ENCODE measurements around the gene SH2B3.
A peak's percentile ranks its signal among the peaks of the same experiment; 100 is the strongest.

The SH2B3 gene

DNA sequence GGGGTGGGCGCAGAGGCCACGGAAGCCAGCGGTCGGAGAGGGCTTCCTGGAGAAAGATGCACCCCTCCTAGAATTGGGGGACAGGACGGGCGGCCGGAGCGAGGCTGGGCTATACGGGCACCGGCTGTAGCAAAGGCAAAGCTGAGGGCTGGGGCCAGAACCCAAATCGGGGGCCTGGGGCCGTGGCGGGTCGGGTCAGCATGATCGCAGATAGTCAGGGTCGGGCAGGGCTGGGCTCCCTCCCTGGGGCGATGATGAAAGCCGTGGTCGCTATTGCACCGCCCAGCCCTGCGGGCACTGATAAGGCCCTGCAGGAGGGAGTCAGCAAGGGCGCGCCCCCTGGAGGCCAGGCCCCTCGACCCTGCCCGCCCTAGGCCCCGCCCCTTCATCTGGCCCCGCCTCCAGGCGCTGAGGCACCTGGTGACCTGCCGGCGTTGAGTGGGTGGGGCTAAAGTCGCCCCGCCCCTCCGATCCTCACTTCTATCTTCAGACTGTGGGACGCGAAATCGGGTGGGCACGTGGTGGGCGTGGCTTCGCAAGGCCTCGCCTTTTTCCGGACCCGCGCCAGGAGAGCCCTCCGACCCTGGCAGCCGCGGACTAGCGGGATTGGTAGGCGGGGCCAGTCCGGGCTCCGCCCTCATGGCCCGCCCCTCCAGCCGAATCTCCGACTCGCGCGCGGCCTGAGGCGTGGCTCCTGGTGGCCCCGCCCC is 419 bp upstream of the SH2B3 start:
- H2AFZ ChIP-seq (ENCODE audit: low read length): peak overlapping the region; percentile 65; the same call in 1 of the 2 replicates
- H3K9ac ChIP-seq (ENCODE audit: low read depth, low read length, poor library complexity, severe bottlenecking): peak overlapping the region; percentile 68
- H3K4me1 ChIP-seq (ENCODE audit: insufficient read depth, low read length, poor library complexity, severe bottlenecking): peaks cover 44% of the 10 kb centered on the region
- H4K20me1 ChIP-seq (ENCODE audit: insufficient read depth, low read length, poor library complexity, severe bottlenecking): peaks cover 41% of the 10 kb centered on the region
- no peaks in the 10 kb centered on the region for H3K36me3 ChIP-seq (ENCODE audit: insufficient read depth, low read length)
- peak overlapping the region; percentile 97 for H3K4me3 ChIP-seq (ENCODE audit: low read length, poor library complexity, severe bottlenecking)
- H3K9me2 ChIP-seq (replicated peaks; ENCODE audit: low read depth, low read length): no peaks in the 10 kb centered on the region
- TF ChIP-seq EZH2phosphoT487 (IDR thresholded peaks at IDR 0.05; ENCODE audit: borderline replicate concordance): no peak
- TF ChIP-seq, protein P1, sequence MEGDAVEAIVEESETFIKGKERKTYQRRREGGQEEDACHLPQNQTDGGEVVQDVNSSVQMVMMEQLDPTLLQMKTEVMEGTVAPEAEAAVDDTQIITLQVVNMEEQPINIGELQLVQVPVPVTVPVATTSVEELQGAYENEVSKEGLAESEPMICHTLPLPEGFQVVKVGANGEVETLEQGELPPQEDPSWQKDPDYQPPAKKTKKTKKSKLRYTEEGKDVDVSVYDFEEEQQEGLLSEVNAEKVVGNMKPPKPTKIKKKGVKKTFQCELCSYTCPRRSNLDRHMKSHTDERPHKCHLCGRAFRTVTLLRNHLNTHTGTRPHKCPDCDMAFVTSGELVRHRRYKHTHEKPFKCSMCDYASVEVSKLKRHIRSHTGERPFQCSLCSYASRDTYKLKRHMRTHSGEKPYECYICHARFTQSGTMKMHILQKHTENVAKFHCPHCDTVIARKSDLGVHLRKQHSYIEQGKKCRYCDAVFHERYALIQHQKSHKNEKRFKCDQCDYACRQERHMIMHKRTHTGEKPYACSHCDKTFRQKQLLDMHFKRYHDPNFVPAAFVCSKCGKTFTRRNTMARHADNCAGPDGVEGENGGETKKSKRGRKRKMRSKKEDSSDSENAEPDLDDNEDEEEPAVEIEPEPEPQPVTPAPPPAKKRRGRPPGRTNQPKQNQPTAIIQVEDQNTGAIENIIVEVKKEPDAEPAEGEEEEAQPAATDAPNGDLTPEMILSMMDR (conservative IDR thresholded peaks at IDR 0.05; ENCODE audit: low read length): peak; percentile 53
- peaks cover 44% of the 10 kb centered on the region for H3K79me2 ChIP-seq (ENCODE audit: insufficient read depth, low read length)
- H3K4me2 ChIP-seq (ENCODE audit: low read depth, low read length, poor library complexity, severe bottlenecking): peak overlapping the region; percentile 77
- H3F3A ChIP-seq (ENCODE audit: low read depth): no peaks in the 10 kb centered on the region
- H3K27me3 ChIP-seq (ENCODE audit: insufficient read depth, low read length, poor library complexity, severe bottlenecking): peaks cover 9% of the 10 kb centered on the region
- H3K9me3 ChIP-seq (ENCODE audit: insufficient read depth, low read depth, low read length): no peaks in the 10 kb centered on the region

DNA sequence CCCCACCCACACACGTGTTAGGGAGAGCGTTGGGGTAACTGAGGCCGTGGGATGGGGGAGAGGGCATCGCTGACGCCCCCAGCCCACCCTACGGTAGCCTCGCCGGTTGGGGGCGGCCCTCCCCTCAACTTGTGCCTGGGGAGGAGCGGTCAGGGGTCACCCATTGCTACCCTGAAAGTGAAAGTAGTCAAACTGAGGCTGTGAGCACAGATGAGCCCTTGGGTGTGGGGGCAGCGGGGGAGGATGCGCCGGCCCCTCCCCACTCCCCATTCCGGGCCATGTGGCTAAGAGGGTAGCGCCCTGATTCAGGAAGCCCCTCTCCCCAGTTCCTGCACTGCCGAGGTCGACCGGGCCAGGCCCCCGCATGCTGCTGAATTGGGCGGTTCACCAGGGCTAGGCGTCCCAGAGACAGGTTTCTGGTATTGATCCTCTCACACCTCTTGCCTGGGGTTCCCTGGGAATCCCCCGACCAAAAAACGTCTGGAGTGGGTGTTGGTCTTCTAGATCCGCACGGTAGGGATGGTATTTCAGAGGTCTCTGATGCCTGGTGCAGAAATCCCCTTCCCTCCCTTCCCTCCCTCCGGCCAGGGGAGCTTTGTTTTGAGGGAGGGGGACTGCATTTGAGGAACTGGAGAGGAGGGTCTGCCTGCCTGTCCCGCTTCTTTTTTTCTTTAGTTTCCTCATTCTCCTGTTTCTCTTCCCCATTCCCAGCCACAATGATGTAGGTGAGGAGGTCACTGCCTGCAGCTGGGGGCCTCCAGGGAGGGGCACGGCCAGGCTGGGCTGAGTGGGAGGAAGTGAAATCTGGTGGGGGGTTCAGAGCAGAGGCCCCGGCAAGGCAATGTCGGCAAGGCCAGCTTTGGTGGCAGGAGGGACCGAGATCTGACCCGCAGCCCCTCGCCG is 1.0 kb downstream of the SH2B3 start:
- no peaks in the 10 kb centered on the region for H3K36me3 ChIP-seq (ENCODE audit: insufficient read depth, low read length)
- peaks cover 9% of the 10 kb centered on the region for H3K27me3 ChIP-seq (ENCODE audit: insufficient read depth, low read length, poor library complexity, severe bottlenecking)
- peak overlapping the region; percentile 99 for H3K4me2 ChIP-seq (ENCODE audit: low read depth, low read length, poor library complexity, severe bottlenecking)
- H4K20me1 ChIP-seq (ENCODE audit: insufficient read depth, low read length, poor library complexity, severe bottlenecking): peaks cover 55% of the 10 kb centered on the region
- H3K9me3 ChIP-seq (ENCODE audit: insufficient read depth, low read depth, low read length): no peaks in the 10 kb centered on the region
- peak overlapping the region; percentile 99 for H3K9ac ChIP-seq (ENCODE audit: low read depth, low read length, poor library complexity, severe bottlenecking)
- no peaks in the 10 kb centered on the region for H3F3A ChIP-seq (ENCODE audit: low read depth)
- H3K9me2 ChIP-seq (replicated peaks; ENCODE audit: low read depth, low read length): no peaks in the 10 kb centered on the region
- H3K4me1 ChIP-seq (ENCODE audit: insufficient read depth, low read length, poor library complexity, severe bottlenecking): peaks cover 59% of the 10 kb centered on the region
- peak overlapping the region; percentile 37; the same call in 1 of the 2 replicates for H2AFZ ChIP-seq (ENCODE audit: low read length)
- H3K79me2 ChIP-seq (ENCODE audit: insufficient read depth, low read length): peaks cover 58% of the 10 kb centered on the region
- TF ChIP-seq EZH2phosphoT487 (IDR thresholded peaks at IDR 0.05; ENCODE audit: borderline replicate concordance): no peak
- TF ChIP-seq, protein P1 (conservative IDR thresholded peaks at IDR 0.05; ENCODE audit: low read length): no peak
- peak overlapping the region; percentile 97 for H3K4me3 ChIP-seq (ENCODE audit: low read length, poor library complexity, severe bottlenecking)

- H3K4me2 ChIP-seq (ENCODE audit: low read depth, low read length, poor library complexity, severe bottlenecking): peak overlapping the region; percentile 99
- H2AFZ ChIP-seq (ENCODE audit: low read length): no peak overlapping the region
- H3F3A ChIP-seq (ENCODE audit: low read depth): 0 out of 2 replicates have a peak, but pooled peaks cover 2% of the 10 kb centered on the region
- H3K9me2 ChIP-seq (replicated peaks; ENCODE audit: low read depth, low read length): no peaks in the 10 kb centered on the region
- H3K4me1 ChIP-seq (ENCODE audit: insufficient read depth, low read length, poor library complexity, severe bottlenecking): peaks cover 67% of the 10 kb centered on the region
- TF ChIP-seq, protein P1 (conservative IDR thresholded peaks at IDR 0.05; ENCODE audit: low read length): no peak
- TF ChIP-seq EZH2phosphoT487 (IDR thresholded peaks at IDR 0.05; ENCODE audit: borderline replicate concordance): no peak
- no peaks in the 10 kb centered on the region for H3K9me3 ChIP-seq (ENCODE audit: insufficient read depth, low read depth, low read length)
- H3K4me3 ChIP-seq (ENCODE audit: low read length, poor library complexity, severe bottlenecking): peak overlapping the region; percentile 97
- peaks cover 66% of the 10 kb centered on the region for H3K79me2 ChIP-seq (ENCODE audit: insufficient read depth, low read length)
- H4K20me1 ChIP-seq (ENCODE audit: insufficient read depth, low read length, poor library complexity, severe bottlenecking): peaks cover 63% of the 10 kb centered on the region
- peak overlapping the region; percentile 99 for H3K9ac ChIP-seq (ENCODE audit: low read depth, low read length, poor library complexity, severe bottlenecking)
- no peaks in the 10 kb centered on the region for H3K36me3 ChIP-seq (ENCODE audit: insufficient read depth, low read length)
- H3K27me3 ChIP-seq (ENCODE audit: insufficient read depth, low read length, poor library complexity, severe bottlenecking): peaks cover 9% of the 10 kb centered on the region
These were observed 1.8 kb downstream of the SH2B3 start for GRCh38 chr12:111407377-111408115.
